ENCODE data around the gene TTLL5.

GRCh38 chr14:75619548-75619947, 41.5 kb upstream of the TTLL5 start:
- TF ChIP-seq CTCF (IDR thresholded peaks at IDR 0.05) = no peak
- no peak for TF ChIP-seq POLR2AphosphoS5 (IDR thresholded peaks at IDR 0.05)
- TF ChIP-seq POLR2A (IDR thresholded peaks at IDR 0.05) = no peak
- TF ChIP-seq EP300 (IDR thresholded peaks at IDR 0.05) = no peak
